ENCODE results near the gene UNC5B. TPM values are rescaled to one million over a fixed set of nuclear protein-coding genes. Genes with fewer than 3 reads are reported as not detected.
"Not testable (repeated sequence)": the region's sequence is repeated elsewhere in the genome, so short reads cannot be mapped to it uniquely, and the experiment has no call there.

Gene UNC5B
- total RNA-seq, 2 donors from 2014 or later: 7.1 to 8.4 TPM

- intact Hi-C loops (cut with DNase I): loop anchor here in 1 of 2 donors (10.0 kb wide), 1 partner anchor 1507 kb away; no protein-coding TSS in a partner anchor
- no peak for DNase-seq (ENCODE audit: low spot score)
Observed at GRCh38 chr10:71272056-71272771, 59.8 kb downstream of the UNC5B start.

GRCh38 chr10:71272974-71273373, 60.6 kb downstream of the UNC5B start:
- not testable (repeated sequence) for DNase-seq (ENCODE audit: low spot score)
- intact Hi-C loops (cut with DNase I): loop anchor here in 1 of 2 donors (10.0 kb wide), 1 partner anchor 1508 kb away; no protein-coding TSS in a partner anchor

- no peak for DNase-seq (ENCODE audit: low spot score)
- intact Hi-C loops (cut with DNase I): loop anchor here in 1 of 2 donors (10.0 kb wide), 1 partner anchor 1509 kb away; no protein-coding TSS in a partner anchor
Observed at GRCh38 chr10:71273506-71273905, 61.1 kb downstream of the UNC5B start.

GRCh38 chr10:71274901-71275796, 62.8 kb downstream of the UNC5B start:
- no peak for DNase-seq (ENCODE audit: low spot score)
- intact Hi-C loops (cut with DNase I): loop anchor here in 1 of 2 donors (10.0 kb wide), 1 partner anchor 1510 kb away; no protein-coding TSS in a partner anchor

GRCh38 chr10:71276873-71277272, 64.5 kb downstream of the UNC5B start:
- intact Hi-C loops (cut with DNase I): loop anchor here in 1 of 2 donors (10.0 kb wide), 1 partner anchor 1512 kb away; no protein-coding TSS in a partner anchor

GRCh38 chr10:71277914-71278665, 65.7 kb downstream of the UNC5B start:
- no peak for DNase-seq (ENCODE audit: low spot score)
- intact Hi-C loops (cut with DNase I): loop anchor here in 1 of 2 donors (10.0 kb wide), 1 partner anchor 1513 kb away; no protein-coding TSS in a partner anchor

More at GRCh38 chr10:71276873-71277272, 64.5 kb downstream of the UNC5B start:
- no peak for DNase-seq (ENCODE audit: low spot score)

- intact Hi-C loops (cut with DNase I): loop anchor here in 1 of 2 donors (1.0 to 10.0 kb wide), 2 partner anchors 346 to 1514 kb away; no protein-coding TSS in a partner anchor
- no peak for DNase-seq (ENCODE audit: low spot score)
Observed at GRCh38 chr10:71278691-71279588, 66.6 kb downstream of the UNC5B start.

GRCh38 chr10:71279590-71280170, 67.3 kb downstream of the UNC5B start:
- intact Hi-C loops (cut with DNase I): loop anchor here in 1 of 2 donors (1.0 to 10.0 kb wide), 2 partner anchors 346 to 1515 kb away; no protein-coding TSS in a partner anchor
- no peak for DNase-seq (ENCODE audit: low spot score)

GRCh38 chr10:71280216-71280615, 67.8 kb downstream of the UNC5B start:
- DNase-seq (ENCODE audit: low spot score): no peak
- intact Hi-C loops (cut with DNase I): no loop called here

GRCh38 chr10:71280825-71281224, 68.5 kb downstream of the UNC5B start:
- DNase-seq (ENCODE audit: low spot score): no peak
- intact Hi-C loops (cut with DNase I): no loop called here

- intact Hi-C loops (cut with DNase I): no loop called here
- no peak for DNase-seq (ENCODE audit: low spot score)
Observed at GRCh38 chr10:71281646-71282322, 69.4 kb downstream of the UNC5B start.

- DNase-seq (ENCODE audit: low spot score): no peak
- intact Hi-C loops (cut with DNase I): no loop called here
Observed at GRCh38 chr10:71282323-71282680, 69.9 kb downstream of the UNC5B start.

GRCh38 chr10:71283410-71283809, 71.0 kb downstream of the UNC5B start:
- intact Hi-C loops (cut with DNase I): no loop called here
- no peak for DNase-seq (ENCODE audit: low spot score)

GRCh38 chr10:71283876-71284275, 71.5 kb downstream of the UNC5B start:
- no peak for DNase-seq (ENCODE audit: low spot score)
- intact Hi-C loops (cut with DNase I): no loop called here

- DNase-seq (ENCODE audit: low spot score): no peak
- intact Hi-C loops (cut with DNase I): loop anchor here in 1 of 2 donors (5.0 kb wide), 1 partner anchor 357 kb away; no protein-coding TSS in a partner anchor
Observed at GRCh38 chr10:71284544-71285179, 72.3 kb downstream of the UNC5B start.

GRCh38 chr10:71285180-71285545, 72.8 kb downstream of the UNC5B start:
- intact Hi-C loops (cut with DNase I): loop anchor here in 1 of 2 donors (5.0 kb wide), 1 partner anchor 358 kb away; no protein-coding TSS in a partner anchor
- DNase-seq (ENCODE audit: low spot score): no peak

Measured in posterior vena cava (tissue), 2 donors.